ENCODE measurements around the gene SOAT2.

DNA sequence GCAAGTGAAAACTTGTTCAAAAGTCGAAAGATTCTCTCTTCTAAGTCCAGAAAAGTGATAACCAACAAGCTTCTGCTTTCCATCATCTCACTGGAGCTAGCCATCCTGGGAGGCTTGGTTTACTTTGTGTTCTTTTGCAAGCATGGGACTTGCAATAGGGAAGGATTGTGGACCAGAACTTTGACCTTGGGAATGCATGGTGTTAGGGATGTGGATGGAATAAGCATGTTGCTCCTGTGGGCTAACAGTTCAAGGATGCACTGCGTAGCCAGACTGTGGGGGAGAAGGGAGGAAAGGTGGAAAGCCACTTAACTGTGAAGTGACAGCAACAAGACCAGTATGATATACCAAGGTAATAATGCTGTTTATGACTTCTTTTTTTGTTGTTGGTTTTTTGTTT is 28.6 kb downstream of the SOAT2 start:
- TF ChIP-seq, protein P1, sequence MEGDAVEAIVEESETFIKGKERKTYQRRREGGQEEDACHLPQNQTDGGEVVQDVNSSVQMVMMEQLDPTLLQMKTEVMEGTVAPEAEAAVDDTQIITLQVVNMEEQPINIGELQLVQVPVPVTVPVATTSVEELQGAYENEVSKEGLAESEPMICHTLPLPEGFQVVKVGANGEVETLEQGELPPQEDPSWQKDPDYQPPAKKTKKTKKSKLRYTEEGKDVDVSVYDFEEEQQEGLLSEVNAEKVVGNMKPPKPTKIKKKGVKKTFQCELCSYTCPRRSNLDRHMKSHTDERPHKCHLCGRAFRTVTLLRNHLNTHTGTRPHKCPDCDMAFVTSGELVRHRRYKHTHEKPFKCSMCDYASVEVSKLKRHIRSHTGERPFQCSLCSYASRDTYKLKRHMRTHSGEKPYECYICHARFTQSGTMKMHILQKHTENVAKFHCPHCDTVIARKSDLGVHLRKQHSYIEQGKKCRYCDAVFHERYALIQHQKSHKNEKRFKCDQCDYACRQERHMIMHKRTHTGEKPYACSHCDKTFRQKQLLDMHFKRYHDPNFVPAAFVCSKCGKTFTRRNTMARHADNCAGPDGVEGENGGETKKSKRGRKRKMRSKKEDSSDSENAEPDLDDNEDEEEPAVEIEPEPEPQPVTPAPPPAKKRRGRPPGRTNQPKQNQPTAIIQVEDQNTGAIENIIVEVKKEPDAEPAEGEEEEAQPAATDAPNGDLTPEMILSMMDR (conservative IDR thresholded peaks at IDR 0.05; ENCODE audit: low read depth, low read length), result no peak
- TF ChIP-seq POLR2A (IDR thresholded peaks at IDR 0.05; ENCODE audit: low read depth, low read length) (no peak), RCOR1 (IDR thresholded peaks at IDR 0.05; ENCODE audit: insufficient replicate concordance, low read length) (no peak), CEBPB (IDR thresholded peaks at IDR 0.05; ENCODE audit: low read depth, low read length) (no peak), RAD21 (IDR thresholded peaks at IDR 0.05; ENCODE audit: low read length) (no peak), NFE2L2 (IDR thresholded peaks at IDR 0.05; ENCODE audit: low read depth, low read length) (no peak), MAZ (IDR thresholded peaks at IDR 0.05; ENCODE audit: borderline replicate concordance, low read depth, low read length) (no peak), CHD1 (IDR thresholded peaks at IDR 0.05; ENCODE audit: low read depth, low read length) (no peak), RFX5 (IDR thresholded peaks at IDR 0.05; ENCODE audit: low read depth, low read length) (no peak), BHLHE40 (IDR thresholded peaks at IDR 0.05; ENCODE audit: low read depth, low read length) (no peak)
- TF ChIP-seq, protein P2, sequence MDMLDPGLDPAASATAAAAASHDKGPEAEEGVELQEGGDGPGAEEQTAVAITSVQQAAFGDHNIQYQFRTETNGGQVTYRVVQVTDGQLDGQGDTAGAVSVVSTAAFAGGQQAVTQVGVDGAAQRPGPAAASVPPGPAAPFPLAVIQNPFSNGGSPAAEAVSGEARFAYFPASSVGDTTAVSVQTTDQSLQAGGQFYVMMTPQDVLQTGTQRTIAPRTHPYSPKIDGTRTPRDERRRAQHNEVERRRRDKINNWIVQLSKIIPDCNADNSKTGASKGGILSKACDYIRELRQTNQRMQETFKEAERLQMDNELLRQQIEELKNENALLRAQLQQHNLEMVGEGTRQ (IDR thresholded peaks at IDR 0.05; ENCODE audit: low read depth, low read length), result no peak
- TF ChIP-seq, protein P3, sequence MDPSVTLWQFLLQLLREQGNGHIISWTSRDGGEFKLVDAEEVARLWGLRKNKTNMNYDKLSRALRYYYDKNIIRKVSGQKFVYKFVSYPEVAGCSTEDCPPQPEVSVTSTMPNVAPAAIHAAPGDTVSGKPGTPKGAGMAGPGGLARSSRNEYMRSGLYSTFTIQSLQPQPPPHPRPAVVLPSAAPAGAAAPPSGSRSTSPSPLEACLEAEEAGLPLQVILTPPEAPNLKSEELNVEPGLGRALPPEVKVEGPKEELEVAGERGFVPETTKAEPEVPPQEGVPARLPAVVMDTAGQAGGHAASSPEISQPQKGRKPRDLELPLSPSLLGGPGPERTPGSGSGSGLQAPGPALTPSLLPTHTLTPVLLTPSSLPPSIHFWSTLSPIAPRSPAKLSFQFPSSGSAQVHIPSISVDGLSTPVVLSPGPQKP (IDR thresholded peaks at IDR 0.05; ENCODE audit: borderline replicate concordance, low read depth, low read length), result no peak
